ENCODE measurements around the gene ZNF653.
"Not testable (repeated sequence)": the region's sequence is repeated elsewhere in the genome, so short reads cannot be mapped to it uniquely, and the experiment has no call there.

GRCh38 chr19:11433526-11433925, 72.1 kb downstream of the ZNF653 start:
- TF ChIP-seq EZH2 (IDR thresholded peaks at IDR 0.05); POLR2AphosphoS5 (IDR thresholded peaks at IDR 0.05; ENCODE audit: borderline replicate concordance, low read depth, low read length); FOXP2 (optimal IDR thresholded peaks at IDR 0.05; ENCODE audit: control extremely low read depth, extremely low read length, insufficient read depth): not testable (repeated sequence)
